ENCODE data around the gene MPP1.

Gene MPP1

DNA sequence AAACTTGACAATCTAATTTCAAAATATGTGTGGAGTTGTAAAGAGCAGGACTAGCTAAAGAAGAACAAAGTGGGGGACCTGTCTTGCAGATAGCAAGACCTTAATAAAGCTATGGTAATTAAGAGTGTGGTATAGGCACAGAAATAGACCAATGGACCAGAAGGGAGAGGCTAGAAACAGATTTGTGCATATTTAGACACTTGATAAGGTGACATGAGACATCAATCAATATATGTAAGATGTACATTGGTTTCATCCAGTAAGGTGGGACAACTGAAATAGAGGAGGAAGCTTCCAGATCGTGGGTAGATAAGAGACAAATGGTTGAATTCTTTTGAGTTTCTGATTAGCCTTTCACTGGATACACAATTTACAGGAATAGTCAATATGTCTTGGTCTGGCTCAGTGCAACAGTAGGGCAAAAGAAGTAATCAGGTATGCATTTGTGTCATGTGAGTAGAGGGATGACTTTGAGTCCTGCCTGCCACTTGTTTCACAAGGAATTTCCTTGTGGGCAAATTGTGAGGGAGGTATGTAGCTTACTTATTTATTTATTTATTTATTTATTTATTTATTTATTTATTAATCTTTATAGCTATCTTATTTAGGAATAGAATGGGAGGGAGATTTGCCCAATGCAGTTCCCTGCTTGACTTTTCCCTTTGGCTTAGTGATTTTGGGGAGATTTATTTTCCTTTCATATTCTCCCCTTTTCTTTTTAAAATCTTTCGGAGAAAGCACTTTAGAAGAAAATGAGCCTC lies 7.2 kb upstream of the MPP1 start:
- no peak for DNase-seq (ENCODE audit: low spot score)

DNA sequence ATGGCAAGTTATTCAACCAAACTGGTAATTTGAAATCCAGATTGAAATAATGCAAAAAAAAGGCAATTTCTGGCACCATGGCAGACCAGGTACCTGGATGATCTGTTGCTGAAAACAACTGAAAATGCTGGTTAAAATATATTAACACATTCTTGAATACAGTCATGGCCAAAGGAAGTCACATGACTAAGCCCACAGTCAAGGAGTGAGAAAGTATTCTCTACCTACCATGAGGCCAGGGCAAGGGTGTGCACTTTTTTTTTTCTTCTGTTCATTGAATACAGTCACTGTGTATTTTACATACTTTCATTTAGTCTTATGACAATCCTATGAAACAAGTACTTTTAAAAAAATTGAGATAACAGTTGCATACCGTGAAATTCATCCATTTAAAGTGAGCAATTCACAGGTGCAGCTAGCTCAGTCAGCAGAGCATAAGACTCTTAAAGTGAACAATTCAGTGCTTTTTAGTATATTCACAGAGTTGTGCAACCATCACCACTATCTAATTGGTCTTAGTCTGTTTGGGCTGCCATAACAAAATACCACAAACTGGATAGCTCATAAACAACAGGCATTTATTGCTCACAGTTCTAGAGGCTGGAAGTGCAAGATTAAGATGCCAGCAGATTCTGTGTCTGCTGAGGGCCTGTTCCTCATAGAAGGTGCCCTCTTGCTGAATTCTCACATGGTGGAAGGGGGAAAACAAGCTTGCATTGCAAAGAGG lies 4.8 kb upstream of the MPP1 start:
- DNase-seq (ENCODE audit: low spot score), result no peak

DNA sequence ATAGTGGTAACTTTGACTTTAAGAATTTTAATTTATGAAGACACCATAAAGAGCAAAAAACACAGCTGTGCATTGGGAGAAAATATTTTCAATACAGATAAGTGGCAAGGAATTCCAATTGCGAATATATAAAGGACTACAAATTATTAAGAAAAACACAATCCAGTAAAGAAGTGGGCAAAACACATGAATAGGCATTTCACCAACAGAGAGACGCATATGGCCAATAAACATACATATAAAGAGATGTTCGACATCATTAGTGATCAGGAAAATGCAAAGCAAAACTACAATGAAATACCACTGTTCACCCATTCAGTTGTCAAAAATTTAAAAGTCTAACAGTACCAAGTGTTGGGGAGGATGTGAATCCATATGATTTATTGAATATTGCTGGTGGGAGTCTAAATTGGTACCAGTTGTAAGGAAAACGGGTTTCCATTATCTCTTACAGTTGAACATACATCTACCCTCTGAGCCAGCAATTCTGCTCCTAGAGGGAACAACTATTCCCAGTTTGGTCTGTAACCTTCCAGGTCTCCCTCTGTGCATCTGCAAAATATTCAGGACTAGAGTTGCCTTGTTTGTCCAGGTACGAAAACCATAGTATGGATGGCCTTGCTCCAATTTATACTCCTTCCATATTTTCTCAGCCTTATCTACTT lies 1.7 kb upstream of the MPP1 start:
- DNase-seq (ENCODE audit: low spot score), result no peak

DNA sequence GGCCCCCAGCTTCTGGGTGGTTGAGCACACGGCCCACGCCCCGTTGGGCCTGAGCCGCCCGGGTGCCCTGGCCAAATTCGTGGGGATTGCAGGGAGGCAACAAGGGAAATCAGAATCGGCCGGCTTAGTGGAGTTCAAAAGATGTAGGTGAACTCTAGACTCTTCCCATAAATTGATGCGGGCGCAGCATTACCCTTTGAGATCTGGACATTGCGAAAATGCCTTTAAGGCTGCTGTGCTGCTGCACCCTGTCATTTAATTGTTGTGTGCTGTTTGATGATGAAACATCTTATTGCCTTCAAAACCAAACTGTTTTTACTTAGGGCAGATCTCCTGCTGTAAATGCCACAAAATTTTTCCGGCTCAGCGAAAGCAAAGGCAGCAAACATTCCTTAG lies 409 bp upstream of the MPP1 start:
- DNase-seq (ENCODE audit: low spot score), result no peak

DNA sequence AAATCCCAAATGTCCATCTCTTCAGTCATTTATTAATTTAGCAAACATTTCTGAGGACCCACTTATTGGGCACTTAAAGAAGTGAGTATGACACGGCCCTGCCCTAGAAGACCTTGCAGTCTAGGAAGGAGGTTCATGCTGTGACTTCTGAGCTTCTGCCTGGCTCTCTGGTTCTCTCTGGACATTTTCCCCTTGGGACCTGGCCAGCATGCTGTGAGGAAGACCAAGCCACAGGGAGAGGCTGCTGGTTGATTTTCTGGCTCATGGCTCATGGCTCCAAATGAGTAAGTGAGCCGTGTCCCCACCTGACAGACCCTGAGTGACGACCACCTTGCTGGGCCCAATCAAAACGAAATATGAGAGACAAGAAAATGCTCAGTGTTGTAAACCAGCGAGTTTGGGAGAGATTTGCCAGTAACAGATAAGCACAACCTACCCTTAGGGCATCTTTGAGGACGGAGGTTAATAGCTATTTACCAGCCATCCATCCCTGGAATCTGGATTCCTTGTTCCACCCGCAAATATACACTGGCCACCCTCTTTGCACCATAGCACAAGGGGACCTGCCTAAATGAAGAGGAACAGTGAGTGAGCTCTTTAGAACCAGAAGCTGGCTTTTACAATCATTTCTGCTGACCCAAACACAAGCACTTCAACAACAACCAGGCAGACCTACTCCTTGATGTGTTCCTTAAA lies 876 bp downstream of the MPP1 start:
- no peak for DNase-seq (ENCODE audit: low spot score)

DNA sequence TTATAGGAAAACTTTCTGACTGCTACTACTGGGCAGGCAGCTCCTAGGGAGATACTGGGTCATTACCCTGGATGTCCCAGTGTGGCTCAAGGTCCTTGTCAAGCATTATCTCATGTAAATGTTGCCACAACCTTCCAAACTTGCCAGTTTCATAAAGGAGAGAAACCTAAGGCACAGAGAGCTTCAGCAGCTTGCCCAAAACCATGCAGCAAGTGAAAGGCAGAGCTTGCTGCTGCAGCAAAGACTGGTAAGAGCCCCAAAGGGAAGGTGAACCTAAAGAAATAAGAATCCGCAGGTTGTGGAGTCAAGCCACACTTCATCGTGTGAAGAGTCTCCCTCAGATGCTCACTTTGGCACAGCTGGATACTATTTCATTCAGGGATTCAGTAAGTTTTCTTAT lies 2.3 kb downstream of the MPP1 start:
- no peak for DNase-seq (ENCODE audit: low spot score)

DNA sequence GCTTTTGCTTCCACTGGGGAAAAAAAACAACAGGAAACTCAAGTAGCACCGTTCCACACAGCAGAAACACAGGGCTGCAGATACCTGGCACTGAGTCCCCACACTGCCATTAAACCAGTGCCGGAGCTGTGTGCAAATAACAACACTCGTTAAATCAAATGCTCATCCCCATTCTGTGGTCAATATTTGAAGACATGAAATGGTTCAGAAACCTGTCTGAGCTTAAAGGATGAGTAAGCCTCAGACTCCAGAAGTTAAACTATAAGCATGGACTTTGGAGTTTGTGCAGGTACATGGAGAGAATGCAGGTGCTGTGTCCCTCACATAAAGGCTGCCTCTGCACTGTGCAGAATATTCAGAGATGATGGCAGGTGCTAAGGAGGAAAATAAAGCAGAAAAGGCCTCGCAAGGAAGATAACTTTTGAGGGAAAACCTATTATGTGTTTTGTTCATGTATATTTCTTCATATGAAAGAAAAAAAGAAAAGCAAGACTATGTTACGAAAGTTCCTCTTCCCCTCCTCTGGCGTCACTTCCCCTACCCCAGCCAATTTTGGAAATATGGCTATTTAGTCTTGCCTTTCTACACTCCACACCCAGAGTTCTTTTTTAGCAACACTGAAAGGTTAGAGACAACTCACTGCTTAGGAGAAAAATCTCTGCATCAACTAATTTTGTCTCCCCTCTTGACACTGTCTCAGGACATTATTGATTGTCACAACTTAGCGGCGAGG lies 4.6 kb downstream of the MPP1 start:
- no peak for DNase-seq (ENCODE audit: low spot score)

DNA sequence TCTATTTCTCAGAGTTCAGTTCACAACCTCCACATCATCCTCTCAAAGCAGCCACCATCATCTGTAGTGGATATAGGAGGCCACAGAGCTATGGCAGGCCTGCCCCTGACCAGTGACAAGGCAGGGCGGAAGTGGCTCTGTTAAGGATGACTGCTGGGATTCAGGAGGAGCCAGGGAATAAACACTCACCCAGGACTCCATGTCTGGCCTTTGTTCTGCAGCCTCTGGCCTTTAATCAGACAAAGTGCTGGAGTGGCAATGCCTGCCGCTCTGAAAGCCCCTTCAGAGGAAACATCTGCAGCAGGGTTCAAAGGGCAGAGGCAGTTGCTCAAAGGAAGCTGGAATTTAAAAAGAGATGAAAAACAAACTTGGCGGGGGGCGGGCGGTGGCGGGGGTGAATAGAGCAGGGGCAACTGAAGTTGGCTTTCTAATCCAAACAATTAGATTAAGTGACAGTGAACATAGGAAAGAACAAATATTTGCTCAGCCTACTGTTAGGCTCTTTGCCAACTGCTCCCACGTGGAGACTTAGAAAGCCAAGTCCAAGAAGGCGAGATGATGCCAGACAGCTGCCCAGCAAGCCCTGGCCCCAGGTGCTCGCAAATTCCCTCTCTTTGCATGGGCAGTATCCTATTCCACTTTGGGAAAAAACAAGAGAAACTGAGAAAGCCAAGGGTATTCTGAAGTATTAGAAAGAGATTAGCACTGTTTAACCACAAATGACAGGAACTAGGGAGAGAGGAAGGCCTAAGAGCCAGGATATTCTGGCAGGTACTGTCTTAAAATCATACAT lies 5.5 kb downstream of the MPP1 start:
- no peak for DNase-seq (ENCODE audit: low spot score)

DNA sequence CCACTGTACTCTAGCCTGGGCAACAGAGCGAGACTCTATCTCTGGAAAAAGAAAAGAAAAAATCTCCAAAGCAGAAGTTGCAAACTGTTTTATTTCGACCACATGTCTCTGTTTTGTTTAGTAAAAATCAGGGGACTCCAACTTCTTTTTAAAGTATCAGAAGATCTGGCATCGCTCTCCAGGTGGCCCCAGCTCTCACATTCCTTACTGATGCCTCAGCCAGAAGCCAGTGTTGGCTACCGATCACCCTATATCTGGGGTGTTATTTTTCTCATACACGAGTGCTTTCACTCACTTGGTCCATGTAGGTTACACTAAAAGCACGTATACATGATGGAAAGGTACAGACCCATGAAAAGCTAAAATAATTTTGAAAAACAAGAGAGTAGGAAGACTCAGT lies 8.3 kb downstream of the MPP1 start:
- DNase-seq (ENCODE audit: low spot score), result peak; percentile 39

DNA sequence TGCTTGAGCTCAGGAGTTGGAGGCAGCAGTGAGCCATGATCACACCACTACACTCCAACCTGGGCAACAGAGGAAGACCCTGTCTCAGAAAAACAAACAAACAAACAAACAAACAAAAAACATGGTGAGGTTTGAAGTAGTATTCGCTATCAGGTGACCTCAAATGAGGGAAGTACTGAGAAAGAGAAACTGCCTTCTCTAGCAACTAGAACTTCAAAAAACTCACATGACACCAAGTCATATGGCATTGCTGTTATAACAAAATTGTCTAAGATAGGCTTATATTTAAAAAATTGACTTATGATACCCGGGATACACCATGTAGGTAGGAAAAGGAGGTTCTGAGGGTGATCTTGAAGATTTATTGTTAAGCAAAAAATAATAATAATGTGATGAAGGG lies 10.3 kb downstream of the MPP1 start:
- DNase-seq (ENCODE audit: low spot score), result no peak

DNA sequence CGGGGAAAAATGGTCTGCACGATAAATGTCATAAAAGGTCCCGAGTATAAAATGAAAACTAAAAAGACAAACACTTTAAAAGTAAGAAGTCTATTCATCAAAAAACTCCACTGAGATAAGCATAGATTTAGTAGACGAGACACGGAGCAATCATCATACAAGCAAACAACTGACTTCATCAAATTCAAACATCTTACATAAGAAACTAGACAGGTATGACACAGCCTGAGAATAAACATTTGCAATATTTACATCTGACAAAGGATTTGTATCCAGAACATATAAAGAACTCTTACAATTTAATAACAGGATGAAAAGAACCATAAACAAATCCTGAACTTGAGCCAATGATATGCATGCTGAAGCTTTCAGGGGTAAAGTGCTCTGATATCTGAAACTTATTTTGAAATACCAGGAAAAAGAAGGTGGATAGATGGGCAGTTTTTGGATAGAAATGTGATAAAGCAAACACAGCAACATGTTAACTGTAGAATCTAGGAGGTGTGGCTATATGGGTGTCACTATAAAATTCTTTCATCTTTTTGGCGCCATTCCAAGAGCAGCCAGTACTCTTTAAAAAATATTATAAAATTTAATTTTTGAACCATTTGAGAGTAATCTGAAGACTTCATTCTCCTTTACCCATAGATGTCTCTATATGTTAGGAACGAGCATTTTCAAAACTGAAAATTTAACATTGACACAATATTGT lies 12.0 kb downstream of the MPP1 start:
- DNase-seq (ENCODE audit: low spot score), result no peak

DNA sequence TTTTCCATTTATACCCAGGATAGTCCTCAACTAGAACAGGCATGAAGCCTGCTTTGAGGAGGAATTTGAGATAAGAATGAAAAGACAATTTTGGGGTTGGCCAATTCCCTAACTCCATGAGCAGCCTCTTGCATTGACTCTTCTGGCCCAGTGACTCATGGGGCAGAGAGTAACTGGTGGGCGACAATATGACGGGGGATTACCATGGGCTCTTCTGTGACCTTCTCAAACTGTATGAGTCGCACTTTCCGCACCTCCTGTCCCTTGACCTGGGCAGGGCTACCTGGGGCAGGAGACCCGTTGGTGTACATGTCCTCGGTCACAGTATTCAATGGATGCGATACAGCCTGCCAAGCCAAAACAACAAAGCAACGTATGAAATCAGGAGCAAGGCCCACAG lies 13.3 kb downstream of the MPP1 start:
- no peak for DNase-seq (ENCODE audit: low spot score)

DNA sequence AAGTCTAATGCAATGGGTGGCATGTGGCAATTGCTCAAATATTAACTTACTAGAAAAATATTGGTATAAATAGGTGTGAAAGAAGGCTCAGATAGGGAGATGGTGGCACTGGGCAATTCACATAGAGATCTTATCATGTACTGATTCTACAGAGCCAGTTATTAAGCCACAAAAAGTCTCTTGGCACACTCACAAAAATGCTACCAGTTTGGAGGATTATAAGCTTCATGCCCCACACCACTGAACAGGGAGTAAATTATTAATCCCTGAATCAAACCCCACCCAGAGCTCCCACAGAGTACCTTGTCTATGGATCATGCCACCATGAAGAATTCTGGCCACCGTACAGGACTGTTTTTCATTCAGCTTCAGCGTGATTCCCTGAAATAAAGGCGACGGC lies 13.8 kb downstream of the MPP1 start:
- DNase-seq (ENCODE audit: low spot score), result peak; percentile 71

DNA sequence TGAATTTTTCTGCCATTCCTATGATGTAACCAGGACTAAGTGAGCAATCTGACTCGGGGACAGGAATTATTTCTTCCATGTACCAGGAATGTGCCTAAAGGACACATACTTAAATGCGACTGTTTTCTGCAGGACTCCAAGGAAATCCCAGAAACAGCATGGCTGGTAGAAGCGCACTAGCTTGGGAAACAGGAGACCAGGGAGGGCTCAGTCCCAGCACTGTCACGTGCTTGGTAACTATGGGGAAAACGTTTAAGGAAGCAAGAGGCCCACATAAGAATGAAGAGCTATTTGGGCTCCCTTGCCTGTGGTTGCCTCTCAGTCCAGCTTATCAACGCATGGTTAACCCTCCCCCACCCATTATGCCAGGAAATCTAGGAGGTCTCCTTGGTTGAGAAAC lies 19.6 kb downstream of the MPP1 start:
- DNase-seq (ENCODE audit: low spot score), result no peak

DNA sequence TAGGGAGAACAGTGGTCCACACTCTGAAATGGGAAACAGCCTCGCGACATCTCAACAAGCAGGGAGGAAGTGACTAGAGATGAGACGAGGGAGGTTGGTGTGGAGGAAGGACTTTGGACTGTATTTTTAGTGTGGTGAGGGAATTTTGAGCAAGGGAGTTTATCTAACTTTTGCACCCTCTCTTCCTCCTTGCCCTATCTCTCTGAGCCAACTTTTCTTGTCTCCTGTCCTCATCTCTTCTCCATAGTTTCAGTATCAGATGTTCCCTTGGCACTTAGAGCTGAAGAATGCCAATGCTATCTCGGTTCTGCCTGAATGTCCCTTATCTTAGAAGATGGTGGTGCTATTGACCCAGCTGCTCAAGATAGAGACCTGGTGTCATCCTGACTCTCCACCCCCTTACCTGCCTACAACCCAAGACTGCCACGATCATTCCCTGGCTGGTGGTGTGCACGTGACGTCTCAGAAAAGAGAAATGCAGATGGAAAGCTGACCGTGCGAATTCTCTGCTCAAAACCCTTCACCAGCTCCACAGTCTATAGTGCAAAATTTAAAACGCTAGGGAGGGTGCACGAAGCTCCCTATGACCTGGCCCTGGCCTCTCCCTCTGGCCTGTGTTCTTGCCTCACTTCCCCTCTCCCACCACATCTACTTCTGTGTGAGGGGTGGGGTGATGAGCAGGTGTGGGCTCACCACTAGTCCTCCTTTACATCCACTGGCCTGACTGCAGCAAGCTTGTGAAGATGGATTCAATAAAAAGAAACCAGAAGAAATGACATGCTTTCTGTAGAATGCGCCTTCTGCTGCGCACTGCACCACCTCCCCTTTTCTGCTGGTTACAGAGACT lies 20.9 kb downstream of the MPP1 start:
- no peak for DNase-seq (ENCODE audit: low spot score)

DNA sequence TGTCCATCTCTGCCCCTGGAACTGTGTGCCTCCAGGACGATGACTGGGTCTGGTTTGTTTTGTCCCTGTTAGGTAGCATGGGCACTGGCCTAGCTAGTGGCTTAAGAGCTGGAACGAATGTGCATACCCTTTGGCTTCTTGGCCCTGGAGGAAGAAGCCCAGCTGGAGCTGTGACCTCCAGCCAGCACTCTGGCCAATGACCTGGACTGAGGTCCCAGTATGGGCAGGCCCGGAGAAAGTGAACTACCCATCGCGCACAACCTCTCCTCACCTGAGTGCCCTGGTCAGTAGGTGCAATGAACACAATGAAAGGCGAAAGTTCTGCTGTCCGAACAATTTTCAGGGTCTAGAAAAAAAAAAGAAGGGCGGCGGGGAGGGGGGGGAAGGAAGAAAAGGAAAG lies 24.3 kb downstream of the MPP1 start:
- no peak for DNase-seq (ENCODE audit: low spot score)

DNA sequence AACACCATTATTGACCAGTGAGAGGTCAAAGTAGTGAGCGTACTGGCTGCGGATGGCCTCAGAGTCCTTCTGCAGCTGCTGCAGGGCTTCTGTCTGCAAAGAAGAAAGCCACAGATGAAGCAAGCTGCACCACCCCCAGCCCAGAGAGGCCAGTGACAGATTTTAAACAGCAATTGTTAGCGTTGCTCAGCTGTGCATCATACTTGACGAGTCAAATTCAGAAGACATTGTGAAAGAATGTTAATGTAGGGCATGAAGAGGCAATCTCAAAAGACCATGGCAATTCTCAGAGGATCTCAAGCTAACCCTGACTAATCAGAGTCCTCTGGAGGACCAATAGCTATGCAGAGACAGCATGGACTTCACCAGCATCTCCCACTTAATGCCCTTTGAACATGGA lies 26.0 kb downstream of the MPP1 start:
- DNase-seq (ENCODE audit: low spot score), result no peak

DNA sequence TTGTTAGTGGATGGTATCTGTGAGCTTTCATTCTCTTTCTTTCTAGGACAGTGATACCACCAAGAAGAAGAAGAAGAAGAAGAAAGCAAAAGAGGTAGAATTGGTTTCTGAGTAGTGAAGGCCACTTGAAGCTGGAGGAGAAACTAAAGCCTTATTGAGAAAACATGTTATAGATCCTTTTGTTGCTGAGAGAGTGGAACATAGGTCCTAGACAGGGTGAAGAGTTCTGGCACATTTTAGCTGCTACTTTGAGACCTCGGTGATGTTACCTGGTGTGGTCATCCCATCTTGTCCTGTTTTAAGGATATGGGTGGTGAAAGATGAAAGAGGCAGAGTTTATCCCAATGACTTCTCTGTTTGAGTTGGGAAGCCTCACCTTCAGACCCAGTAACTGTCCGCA lies 28.5 kb downstream of the MPP1 start:
- DNase-seq (ENCODE audit: low spot score), result no peak

Measured in kidney tubule cell (primary cell).